Neural cell (in vitro differentiated cells): ENCODE data around the gene ROR2. TPM values are rescaled to one million over a fixed set of nuclear protein-coding genes. Genes with fewer than 3 reads are reported as not detected.

Experiments
- H2AFZ ChIP-seq: fragments of 200-600, 300-800 bp; sonication (generic), shearing (Covaris generic); 2 replicates; pipeline ENCODE4 v1.6.0; 2014; ENCODE audit warnings: low read depth, mild to moderate bottlenecking, antibody characterized with exemption, low read length, moderate library complexity
- H3F3A ChIP-seq: fragments of 200-600 bp; shearing (Covaris generic); 2 replicates; pipeline ENCODE4 v1.6.1; 2016; ENCODE audit warnings: mild to moderate bottlenecking, moderate library complexity, mixed read lengths, antibody characterized with exemption, low read length; ENCODE audit not compliant: insufficient read depth, poor library complexity, severe bottlenecking
- H3K27ac ChIP-seq: fragments of 200-600, 300-800 bp; sonication (generic), shearing (Covaris generic); 2 replicates; pipeline ENCODE4 v1.5.1; 2014; ENCODE audit warnings: mild to moderate bottlenecking, low read length, moderate library complexity
- H3K27me3 ChIP-seq: fragments of 300-800, 200-600 bp; sonication (generic), shearing (Covaris generic); 2 replicates; pipeline ENCODE4 v1.6.0; 2014; ENCODE audit warnings: mild to moderate bottlenecking, low read depth, low read length, moderate library complexity; ENCODE audit not compliant: insufficient read depth
- H3K36me3 ChIP-seq: fragments of 300-800, 200-600 bp; sonication (generic), shearing (Covaris generic); 2 replicates; pipeline ENCODE4 v1.5.1; 2014; ENCODE audit warnings: mild to moderate bottlenecking, antibody characterized with exemption, low read length, moderate library complexity; ENCODE audit not compliant: insufficient read depth
- H3K4me2 ChIP-seq: fragments of 300-800, 200-600 bp; sonication (generic), shearing (Covaris generic); 2 replicates; pipeline ENCODE4 v1.6.0; 2014; ENCODE audit warnings: mild to moderate bottlenecking, low read length
- H3K4me3 ChIP-seq: fragments of 300-800, 200-600 bp; sonication (generic), shearing (Covaris generic); 2 replicates; pipeline ENCODE4 v1.5.1; 2014; ENCODE audit warnings: mild to moderate bottlenecking, low read length, moderate library complexity
- H3K79me2 ChIP-seq: fragments of 200-600 bp; shearing (Covaris generic); replicated peaks from 2 replicates; pipeline ENCODE4 v1.6.0; 2014; ENCODE audit warnings: mild to moderate bottlenecking, low read length, moderate library complexity; ENCODE audit not compliant: insufficient read depth
- H3K9ac ChIP-seq: fragments of 300-800, 200-600 bp; sonication (generic), shearing (Covaris generic); 2 replicates; pipeline ENCODE4 v1.6.1; 2016; ENCODE audit warnings: mild to moderate bottlenecking, low read length, mixed read lengths
- H3K9me2 ChIP-seq: fragments of 200-600 bp; shearing (Covaris generic); 2 replicates; pipeline ENCODE4 v1.6.1; 2016; ENCODE audit warnings: mild to moderate bottlenecking, low read length, mixed read lengths; ENCODE audit not compliant: insufficient read depth
- H3K9me3 ChIP-seq: fragments of 200-600, 300-800 bp; sonication (generic), shearing (Covaris generic); 2 replicates; pipeline ENCODE4 v1.6.1; 2016; ENCODE audit warnings: mild to moderate bottlenecking, mixed run types, low read length, moderate library complexity, mixed read lengths
- H4K20me1 ChIP-seq: fragments of 200-600 bp; shearing (Covaris generic); 2 replicates; pipeline ENCODE4 v1.6.1; 2016; ENCODE audit warnings: mild to moderate bottlenecking, mixed run types; ENCODE audit not compliant: insufficient read depth
- EP300 ChIP-seq: fragments of 450-650 bp; conservative IDR thresholded peaks from 2 replicates; pipeline ENCODE4 v1.6.1; 2014; ENCODE audit warnings: antibody characterized with exemption, mild to moderate bottlenecking, moderate library complexity; ENCODE audit not compliant: poor library complexity, severe bottlenecking
- EZH2 ChIP-seq: fragments of 200-600, 300-800 bp; shearing (Covaris generic), sonication (generic); IDR thresholded peaks from 2 replicates; pipeline ENCODE4 v1.6.1; 2014; ENCODE audit warnings: antibody characterized with exemption, low read length, borderline replicate concordance, mild to moderate bottlenecking; ENCODE audit not compliant: insufficient read depth, poor library complexity, severe bottlenecking
- MXI1 ChIP-seq: fragments of 450-650 bp; conservative IDR thresholded peaks from 2 replicates; pipeline ENCODE4 v1.6.1; 2014; ENCODE audit warnings: antibody characterized with exemption, mild to moderate bottlenecking; ENCODE audit not compliant: poor library complexity, severe bottlenecking
- POLR2AphosphoS5 ChIP-seq: IDR thresholded peaks from 2 replicates; pipeline ENCODE4 v1.6.1; 2012
- RAD21 ChIP-seq: fragments of 450-650 bp; conservative IDR thresholded peaks from 2 replicates; pipeline ENCODE4 v1.6.1; 2014; ENCODE audit warnings: antibody characterized with exemption, mild to moderate bottlenecking, moderate library complexity
- SMC3 ChIP-seq: fragments of 450-650 bp; conservative IDR thresholded peaks from 2 replicates; pipeline ENCODE4 v1.6.1; 2014; ENCODE audit warnings: antibody characterized with exemption, mild to moderate bottlenecking, moderate library complexity; ENCODE audit not compliant: poor library complexity
- TAF1 ChIP-seq: IDR thresholded peaks from 2 replicates; pipeline ENCODE4 v1.6.1; 2012; ENCODE audit warnings: low read depth
- polyA plus RNA-seq: library from polyadenylated mRNA; depleted of rRNA; stranded (reverse); fragments of >200 nt; gene quantifications from 2 replicates; pipeline ENCODE4 v1.2.3, GENCODE V29; 2014
- TF ChIP-seq, protein P1 (sequence below): fragments of 450-650 bp; IDR thresholded peaks from 2 replicates; pipeline ENCODE4 v1.5.1; 2014; ENCODE audit warnings: antibody characterized with exemption, mild to moderate bottlenecking, moderate library complexity; ENCODE audit not compliant: poor library complexity, severe bottlenecking
- TF ChIP-seq, protein P2 (sequence below): IDR thresholded peaks from 2 replicates; pipeline ENCODE4 v1.6.1; 2012; ENCODE audit warnings: borderline replicate concordance

Gene ROR2
- polyA plus RNA-seq, 1 donor from 2014 or later: 0.33 TPM

DNA sequence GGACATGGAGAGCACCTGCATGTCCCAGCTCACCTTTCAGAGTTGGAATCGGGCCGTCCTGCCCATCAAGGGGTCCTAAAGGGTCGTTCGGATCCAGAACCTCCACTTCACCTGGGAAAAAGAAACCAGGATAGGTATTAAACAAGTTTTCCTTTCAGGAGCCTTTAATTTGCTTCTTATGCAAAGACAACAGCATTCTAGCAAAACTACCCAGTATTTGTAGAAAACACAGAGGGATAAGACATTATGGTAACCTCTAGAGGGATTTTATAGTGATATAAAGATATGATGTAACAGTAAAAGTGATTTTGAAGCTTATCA lies 174.4 kb downstream of the ROR2 start:
- Histone ChIP-seq H3K79me2 (no peaks in the 10 kb centered on the region), H3K27me3 (no peaks in the 10 kb centered on the region), H3K27ac (no peak overlapping the region), H3F3A (no peaks in the 10 kb centered on the region), H3K9ac (no peak overlapping the region), H3K9me3 (no peaks in the 10 kb centered on the region), H2AFZ (no peak overlapping the region), H4K20me1 (no peaks in the 10 kb centered on the region), H3K36me3 (no peaks in the 10 kb centered on the region), H3K4me2 (no peak overlapping the region), H3K9me2 (no peaks in the 10 kb centered on the region), H3K4me3 (no peak overlapping the region)
- TF ChIP-seq EP300: no peak
- TF ChIP-seq EZH2: no peak
- no peak for TF ChIP-seq TAF1
- TF ChIP-seq, protein P1, sequence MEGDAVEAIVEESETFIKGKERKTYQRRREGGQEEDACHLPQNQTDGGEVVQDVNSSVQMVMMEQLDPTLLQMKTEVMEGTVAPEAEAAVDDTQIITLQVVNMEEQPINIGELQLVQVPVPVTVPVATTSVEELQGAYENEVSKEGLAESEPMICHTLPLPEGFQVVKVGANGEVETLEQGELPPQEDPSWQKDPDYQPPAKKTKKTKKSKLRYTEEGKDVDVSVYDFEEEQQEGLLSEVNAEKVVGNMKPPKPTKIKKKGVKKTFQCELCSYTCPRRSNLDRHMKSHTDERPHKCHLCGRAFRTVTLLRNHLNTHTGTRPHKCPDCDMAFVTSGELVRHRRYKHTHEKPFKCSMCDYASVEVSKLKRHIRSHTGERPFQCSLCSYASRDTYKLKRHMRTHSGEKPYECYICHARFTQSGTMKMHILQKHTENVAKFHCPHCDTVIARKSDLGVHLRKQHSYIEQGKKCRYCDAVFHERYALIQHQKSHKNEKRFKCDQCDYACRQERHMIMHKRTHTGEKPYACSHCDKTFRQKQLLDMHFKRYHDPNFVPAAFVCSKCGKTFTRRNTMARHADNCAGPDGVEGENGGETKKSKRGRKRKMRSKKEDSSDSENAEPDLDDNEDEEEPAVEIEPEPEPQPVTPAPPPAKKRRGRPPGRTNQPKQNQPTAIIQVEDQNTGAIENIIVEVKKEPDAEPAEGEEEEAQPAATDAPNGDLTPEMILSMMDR: no peak

DNA sequence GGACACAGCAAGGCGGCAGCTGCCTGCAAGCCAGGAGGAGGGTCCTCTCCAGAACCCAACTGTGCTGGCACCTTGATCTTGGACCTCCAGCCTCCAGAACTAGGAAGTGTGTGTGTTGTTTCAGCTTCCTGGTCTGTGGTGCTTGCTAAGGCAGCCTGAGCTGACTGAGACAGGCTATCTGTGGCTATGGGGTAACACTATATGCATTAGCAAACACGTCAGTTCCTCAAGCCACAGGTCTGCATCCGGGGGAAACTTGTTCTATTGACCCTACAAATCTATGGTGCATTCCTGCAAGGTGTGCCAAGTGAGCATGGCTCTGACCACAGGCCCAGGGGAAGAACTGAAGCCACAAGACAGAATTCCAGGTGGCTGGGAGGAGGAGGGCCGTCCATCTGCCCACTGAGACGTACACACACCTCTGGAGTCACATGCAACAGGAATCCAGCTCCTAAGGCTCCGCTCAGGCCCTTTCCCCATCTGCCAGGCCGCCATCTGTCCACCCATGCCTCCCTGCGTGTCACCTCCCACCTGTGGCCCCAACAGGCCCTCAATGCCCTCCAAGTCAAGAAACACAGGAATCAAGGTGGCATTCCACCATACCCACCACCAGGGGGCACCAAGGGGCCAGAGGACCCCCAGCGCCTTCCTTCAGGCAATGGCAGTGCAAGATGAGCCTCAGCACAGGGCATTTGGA lies 174.9 kb downstream of the ROR2 start:
- no peak overlapping the region for H3K4me2 ChIP-seq
- no peaks in the 10 kb centered on the region for H3K36me3 ChIP-seq
- TF ChIP-seq POLR2AphosphoS5 (no peak), RAD21 (peak; percentile 53), SMC3 (peak; percentile 47), MXI1 (no peak)
- TF ChIP-seq, protein P1: peak; percentile 54
- no peak overlapping the region for H3K4me3 ChIP-seq
- no peaks in the 10 kb centered on the region for H3K9me2 ChIP-seq
- no peaks in the 10 kb centered on the region for H4K20me1 ChIP-seq
- H3K79me2 ChIP-seq: no peaks in the 10 kb centered on the region
- H3F3A ChIP-seq: no peaks in the 10 kb centered on the region
- H3K9me3 ChIP-seq: no peaks in the 10 kb centered on the region
- H3K9ac ChIP-seq: no peak overlapping the region
- H2AFZ ChIP-seq: no peak overlapping the region
- H3K27ac ChIP-seq: no peak overlapping the region
- H3K27me3 ChIP-seq: no peaks in the 10 kb centered on the region

DNA sequence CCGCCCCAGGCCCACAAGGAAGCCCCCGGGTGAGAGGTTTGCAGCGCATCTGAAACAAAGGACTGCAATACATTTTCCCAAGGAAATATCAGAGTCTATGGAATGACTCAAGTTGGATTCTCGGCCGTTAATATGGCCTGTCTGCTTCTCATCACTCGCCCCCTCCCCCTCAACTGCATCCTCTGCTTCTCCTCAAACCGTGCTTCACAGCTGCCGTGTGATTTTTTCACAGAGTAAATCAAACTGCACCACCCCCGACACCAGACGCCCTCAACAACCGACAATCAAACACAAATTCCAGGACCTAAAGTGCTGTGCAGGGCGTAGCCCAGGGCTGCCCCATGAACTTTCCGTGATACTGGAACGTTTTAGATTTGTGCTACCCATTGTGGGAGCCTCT lies 176.9 kb downstream of the ROR2 start:
- TF ChIP-seq EP300 (no peak), EZH2 (no peak), SMC3 (no peak), MXI1 (no peak), POLR2AphosphoS5 (no peak), TAF1 (no peak), RAD21 (no peak)
- TF ChIP-seq, protein P1: no peak
- TF ChIP-seq, protein P2, sequence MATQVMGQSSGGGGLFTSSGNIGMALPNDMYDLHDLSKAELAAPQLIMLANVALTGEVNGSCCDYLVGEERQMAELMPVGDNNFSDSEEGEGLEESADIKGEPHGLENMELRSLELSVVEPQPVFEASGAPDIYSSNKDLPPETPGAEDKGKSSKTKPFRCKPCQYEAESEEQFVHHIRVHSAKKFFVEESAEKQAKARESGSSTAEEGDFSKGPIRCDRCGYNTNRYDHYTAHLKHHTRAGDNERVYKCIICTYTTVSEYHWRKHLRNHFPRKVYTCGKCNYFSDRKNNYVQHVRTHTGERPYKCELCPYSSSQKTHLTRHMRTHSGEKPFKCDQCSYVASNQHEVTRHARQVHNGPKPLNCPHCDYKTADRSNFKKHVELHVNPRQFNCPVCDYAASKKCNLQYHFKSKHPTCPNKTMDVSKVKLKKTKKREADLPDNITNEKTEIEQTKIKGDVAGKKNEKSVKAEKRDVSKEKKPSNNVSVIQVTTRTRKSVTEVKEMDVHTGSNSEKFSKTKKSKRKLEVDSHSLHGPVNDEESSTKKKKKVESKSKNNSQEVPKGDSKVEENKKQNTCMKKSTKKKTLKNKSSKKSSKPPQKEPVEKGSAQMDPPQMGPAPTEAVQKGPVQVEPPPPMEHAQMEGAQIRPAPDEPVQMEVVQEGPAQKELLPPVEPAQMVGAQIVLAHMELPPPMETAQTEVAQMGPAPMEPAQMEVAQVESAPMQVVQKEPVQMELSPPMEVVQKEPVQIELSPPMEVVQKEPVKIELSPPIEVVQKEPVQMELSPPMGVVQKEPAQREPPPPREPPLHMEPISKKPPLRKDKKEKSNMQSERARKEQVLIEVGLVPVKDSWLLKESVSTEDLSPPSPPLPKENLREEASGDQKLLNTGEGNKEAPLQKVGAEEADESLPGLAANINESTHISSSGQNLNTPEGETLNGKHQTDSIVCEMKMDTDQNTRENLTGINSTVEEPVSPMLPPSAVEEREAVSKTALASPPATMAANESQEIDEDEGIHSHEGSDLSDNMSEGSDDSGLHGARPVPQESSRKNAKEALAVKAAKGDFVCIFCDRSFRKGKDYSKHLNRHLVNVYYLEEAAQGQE: no peak
- H4K20me1 ChIP-seq: no peaks in the 10 kb centered on the region
- H3K9ac ChIP-seq: no peak overlapping the region
- H3K27me3 ChIP-seq: no peaks in the 10 kb centered on the region
- H3K79me2 ChIP-seq: no peaks in the 10 kb centered on the region
- H3K4me3 ChIP-seq: no peak overlapping the region
- H3F3A ChIP-seq: no peaks in the 10 kb centered on the region
- no peak overlapping the region for H3K27ac ChIP-seq
- no peak overlapping the region for H2AFZ ChIP-seq
- no peaks in the 10 kb centered on the region for H3K9me2 ChIP-seq
- H3K4me2 ChIP-seq: no peak overlapping the region
- H3K9me3 ChIP-seq: no peaks in the 10 kb centered on the region
- no peaks in the 10 kb centered on the region for H3K36me3 ChIP-seq
